NCI-H69 (cell line): Measurements from ENCODE around the gene CUBN.
"Not testable (repeated sequence)": the region's sequence is repeated elsewhere in the genome, so short reads cannot be mapped to it uniquely, and the experiment has no call there.

ENCODE experiments used
- DNase-seq: peaks from one replicate; lab custom pipeline; 2025; lab: John Stamatoyannopoulos, UW

CUBN gene

GRCh38 chr10:17140386-17140761 is 10.8 kb upstream of the CUBN start:
- DNase-seq = no peak

GRCh38 chr10:17138460-17139042 is 8.9 kb upstream of the CUBN start:
- no peak for DNase-seq

- DNase-seq = no peak
Observed at GRCh38 chr10:17134737-17135260, 5.2 kb upstream of the CUBN start.

- no peak for DNase-seq
Observed at GRCh38 chr10:17134282-17134681, 4.7 kb upstream of the CUBN start.

GRCh38 chr10:17128261-17128660 is 1.4 kb downstream of the CUBN start:
- no peak for DNase-seq

GRCh38 chr10:17126327-17126726 is 3.3 kb downstream of the CUBN start:
- no peak for DNase-seq

- no peak for DNase-seq
Observed at GRCh38 chr10:17125206-17125893, 4.3 kb downstream of the CUBN start.

GRCh38 chr10:17123961-17124360 is 5.7 kb downstream of the CUBN start:
- DNase-seq = no peak

- DNase-seq = no peak
Observed at GRCh38 chr10:17122726-17123661, 6.6 kb downstream of the CUBN start.

- DNase-seq = no peak
Observed at GRCh38 chr10:17122052-17122451, 7.6 kb downstream of the CUBN start.

- DNase-seq = no peak
Observed at GRCh38 chr10:17120694-17121093, 8.9 kb downstream of the CUBN start.

- DNase-seq = no peak
Observed at GRCh38 chr10:17119845-17120244, 9.8 kb downstream of the CUBN start.

GRCh38 chr10:17116193-17116592 is 13.4 kb downstream of the CUBN start:
- DNase-seq = no peak

- no peak for DNase-seq
Observed at GRCh38 chr10:17115683-17116082, 13.9 kb downstream of the CUBN start.

- DNase-seq = not testable (repeated sequence)
Observed at GRCh38 chr10:17114878-17115444, 14.7 kb downstream of the CUBN start.

- DNase-seq = no peak
Observed at GRCh38 chr10:17113889-17114540, 15.6 kb downstream of the CUBN start.

GRCh38 chr10:17113346-17113745 is 16.3 kb downstream of the CUBN start:
- no peak for DNase-seq

GRCh38 chr10:17112566-17112965 is 17.0 kb downstream of the CUBN start:
- DNase-seq = no peak

- DNase-seq = no peak
Observed at GRCh38 chr10:17109475-17110207, 20.0 kb downstream of the CUBN start.

GRCh38 chr10:17109046-17109445 is 20.6 kb downstream of the CUBN start:
- DNase-seq = no peak

GRCh38 chr10:17106991-17107390 is 22.6 kb downstream of the CUBN start:
- no peak for DNase-seq
